B cell (primary cell): Measurements from ENCODE around the gene MGST2. TPM values are rescaled to one million over a fixed set of nuclear protein-coding genes. Genes with fewer than 3 reads are reported as not detected.

Experiments used
- ATAC-seq: fragments of 200-7000 bp; cut with Tn5 transposase; one replicate; pipeline ENCODE4 v1.10.0; 2021; ENCODE audit warnings: low read depth, mild to moderate bottlenecking, moderate number of reproducible peaks, moderate library complexity
- CTCF ChIA-PET: fragments of 350-600 bp; sonication (Branson Sonifier 250); formaldehyde crosslinking; loops from one replicate; lab custom pipeline; 2021; ENCODE audit warnings: antibody characterized with exemption, inconsistent platforms; lab: Charles Lee
- POLR2A ChIA-PET: fragments of 350-600 bp; sonication (Branson Sonifier 250); formaldehyde crosslinking; loops from one replicate; lab custom pipeline; 2021; ENCODE audit warnings: antibody characterized with exemption; lab: Charles Lee
- DNase-seq: peaks from one replicate; pipeline ENCODE4 v3.0.0; 2013
- H2AFZ ChIP-seq: 2 replicates; pipeline ENCODE4 v1.6.1; 2012; ENCODE audit warnings: mild to moderate bottlenecking, low read depth, low read length; ENCODE audit not compliant: insufficient read depth, poor library complexity, severe bottlenecking
- H3K27ac ChIP-seq, 2 donors: 1 replicate in 1 of 2; 2 replicates in 1 of 2; pipeline ENCODE4 v1.5.1; 2012 to 2013; ENCODE audit warnings: low read length in 2 of 2, mild to moderate bottlenecking in 2 of 2, moderate library complexity in 1 of 2
- H3K27me3 ChIP-seq, 4 experiments: fragments of 200-600 bp in 1 of 4; sonication (generic) in 1 of 4; replicated peaks in 1 of 4; 1 replicate in 2 of 4; 2 replicates in 2 of 4; pipeline versions ENCODE4 v1.6.1 to v1.7.0; 2013 to 2016; ENCODE audit warnings: low read length in 3 of 4, mild to moderate bottlenecking in 2 of 4, mixed read lengths in 1 of 4, moderate library complexity in 1 of 4; ENCODE audit not compliant: insufficient read depth in 4 of 4, control insufficient read depth in 3 of 4; ENCODE audit errors: control extremely low read depth in 1 of 4
- H3K36me3 ChIP-seq, 2 experiments: replicated peaks in 1 of 2; 1 replicate in 1 of 2; 2 replicates in 1 of 2; pipeline versions ENCODE4 v1.6.1 to v1.7.1; 2013; ENCODE audit warnings: low read length in 1 of 2; ENCODE audit not compliant: insufficient read depth in 2 of 2, control insufficient read depth in 1 of 2; ENCODE audit errors: control extremely low read depth in 1 of 2, extremely low read depth in 1 of 2
- H3K4me1 ChIP-seq, 2 donors: fragments of 200-600 bp in 1 of 2; sonication (generic) in 1 of 2; 1 replicate in 1 of 2; 2 replicates in 1 of 2; pipeline versions ENCODE4 v1.5.1 to v1.6.1; 2013 to 2017; ENCODE audit warnings: low read length in 2 of 2; ENCODE audit not compliant: control insufficient read depth in 2 of 2, insufficient read depth in 2 of 2
- H3K4me2 ChIP-seq: replicated peaks from 2 replicates; pipeline ENCODE3; 2012; ENCODE audit warnings: mild to moderate bottlenecking, low read depth, low read length; ENCODE audit not compliant: poor library complexity, severe bottlenecking
- H3K4me3 ChIP-seq, 5 experiments: fragments of 200-600 bp in 1 of 5; sonication (generic) in 1 of 5; 1 replicate in 3 of 5; 2 replicates in 2 of 5; pipeline versions ENCODE4 v1.5.1 to v1.7.0; 2011 to 2016; ENCODE audit warnings: low read length in 4 of 5, mild to moderate bottlenecking in 4 of 5, low read depth in 2 of 5, control low read depth in 1 of 5, moderate library complexity in 1 of 5; ENCODE audit not compliant: insufficient read depth in 1 of 5; ENCODE audit errors: control extremely low read depth in 1 of 5, extremely low read depth in 1 of 5
- H3K79me2 ChIP-seq: fragments of 200-600 bp; sonication (generic); one replicate; pipeline ENCODE4 v1.6.0; 2016; ENCODE audit warnings: low read length; ENCODE audit not compliant: control insufficient read depth, insufficient read depth
- H3K9ac ChIP-seq: fragments of 200-600 bp; sonication (generic); 2 replicates; pipeline ENCODE4 v1.6.1; 2017; ENCODE audit warnings: mild to moderate bottlenecking, low read length, moderate library complexity
- H3K9me3 ChIP-seq, 3 donors: one replicate each; pipeline versions ENCODE4 v1.6.1 to v1.7.1; 2013; ENCODE audit warnings: low read length in 2 of 3; ENCODE audit not compliant: control insufficient read depth in 2 of 3, insufficient read depth in 1 of 3; ENCODE audit errors: control extremely low read depth in 1 of 3
- H4K20me1 ChIP-seq: 2 replicates; pipeline ENCODE4 v1.6.0; 2012; ENCODE audit warnings: mild to moderate bottlenecking, low read length; ENCODE audit not compliant: insufficient read depth, control insufficient read depth, poor library complexity, severe bottlenecking
- H3K27ac Mint-ChIP-seq: one replicate; pipeline ENCODE4 v1.8.0; 2021; ENCODE audit warnings: mixed read lengths
- H3K27me3 Mint-ChIP-seq: one replicate; pipeline ENCODE4 v1.8.0; 2021; ENCODE audit warnings: mixed read lengths
- H3K4me1 Mint-ChIP-seq: one replicate; pipeline ENCODE4 v1.8.0; 2021; ENCODE audit warnings: mixed read lengths
- H3K4me3 Mint-ChIP-seq: one replicate; pipeline ENCODE4 v1.8.0; 2021; ENCODE audit warnings: mixed read lengths
- H3K9me3 Mint-ChIP-seq: one replicate; pipeline ENCODE4 v1.8.0; 2022; ENCODE audit warnings: mixed read lengths; ENCODE audit not compliant: insufficient read depth
- EZH2 ChIP-seq: IDR thresholded peaks from 2 replicates; pipeline ENCODE4 v1.6.1; 2012; ENCODE audit warnings: borderline replicate concordance, low read depth, mild to moderate bottlenecking, moderate library complexity, low read length; ENCODE audit not compliant: insufficient read depth, poor library complexity, severe bottlenecking
- WGBS: methylation state at CpG from one replicate; pipeline ENCODE4 v1.1.5; 2013; ENCODE audit warnings: missing lambda C conversion rate; ENCODE audit not compliant: insufficient coverage; 5-methylcytosine and 5-hydroxymethylcytosine counted together
- intact Hi-C: fragments of 100-400 bp; cut with micrococcal nuclease; formaldehyde crosslinking; loops from one replicate; pipeline ENCODE4 v1.10.0; 2022
- polyA plus RNA-seq: library from polyadenylated mRNA; depleted of rRNA; stranded (reverse); fragments of >200 nt; gene quantifications from 2 replicates; pipeline ENCODE4 v1.2.3, GENCODE V29; 2012
- total RNA-seq, 2 donors: library from RNA; stranded (reverse); fragments of 120-200 nt in 1 of 2; gene quantifications; 1 replicate in 1 of 2; 2 replicates in 1 of 2; pipeline versions ENCODE4 v1.2.3 to v1.2.4, GENCODE V29; 2013 to 2022
- TF ChIP-seq, protein P1 (sequence below): fragments of 200-600 bp; IDR thresholded peaks from one replicate; pipeline ENCODE4 v1.8.0; 2022; ENCODE audit warnings: antibody characterized with exemption, mild to moderate bottlenecking

Gene MGST2
- total and polyA plus RNA-seq, 2 donors (not counting 1 experiment from before 2014, with no cell fraction given): 0.81 to 3.4 TPM

DNA sequence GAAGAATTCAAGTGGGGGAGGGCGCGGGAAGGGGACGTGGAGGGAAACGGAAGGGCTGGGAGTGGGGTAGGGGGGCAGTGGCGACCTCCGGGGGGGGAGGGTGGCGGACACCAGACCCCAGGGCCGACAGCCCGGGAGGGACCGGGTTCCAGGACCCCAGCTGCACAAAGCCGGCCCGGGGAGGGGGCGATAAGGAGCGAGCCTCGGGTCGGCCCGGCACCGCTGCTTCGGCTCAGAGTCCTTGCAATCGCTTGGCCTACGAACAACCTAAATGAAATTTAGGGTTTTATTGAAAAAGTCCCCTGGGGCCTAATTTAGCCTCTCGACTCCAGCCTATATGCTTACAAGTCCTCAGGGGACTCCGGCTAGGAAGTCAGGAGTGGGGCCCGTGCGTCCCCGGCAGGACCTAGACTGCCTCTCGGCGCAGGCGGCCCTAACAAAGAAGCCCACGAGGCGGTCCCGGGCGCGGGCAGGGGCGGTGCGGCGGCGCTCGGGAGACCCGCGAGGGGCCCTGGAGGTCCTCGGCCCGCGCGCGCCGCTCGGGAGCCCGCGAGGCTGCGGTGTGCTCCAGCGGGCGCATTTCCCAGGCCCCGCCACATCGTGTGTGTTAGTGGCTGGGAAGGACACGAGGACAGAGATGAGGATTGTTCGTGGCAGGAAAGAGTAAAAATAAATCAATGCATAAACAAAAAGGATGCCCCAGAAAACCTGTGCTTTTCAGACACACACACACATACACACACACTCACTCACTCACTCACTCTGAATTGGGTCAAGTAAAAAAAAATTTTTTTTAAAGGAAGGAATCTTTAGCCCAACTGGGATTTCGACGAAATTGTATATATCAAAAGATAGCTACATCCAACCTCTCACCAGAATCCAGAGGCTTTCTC is 70.0 kb downstream of the MGST2 start:
- Histone ChIP-seq H3K27me3 (peaks cover 0 to 27% (median 19%) of the 10 kb centered on the region in 4 experiments), H3K4me3 (peak overlapping the region; percentile 33 to 78 (median 51)), H3K36me3 (no peaks in the 10 kb centered on the region), H3K79me2 (no peaks in the 10 kb centered on the region), H4K20me1 (no peaks in the 10 kb centered on the region), H3K9ac (peak overlapping the region; percentile 64), H3K4me2 (peak overlapping the region; percentile 79), H3K27ac (peak overlapping the region in 1 of 2 donors; percentile 48), H3K4me1 (peaks cover 17 to 23% of the 10 kb centered on the region in 2 donors), H3K9me3 (no peaks in the 10 kb centered on the region), H2AFZ (peak overlapping the region; percentile 53)
- H3K4me3 Mint-ChIP-seq: peak overlapping the region; percentile 86
- WGBS: 3% methylated on average over 47 of the region's 59 CpGs
- ChIA-PET POLR2A (no interaction called here), CTCF (interaction anchor here (1.2 to 4.4 kb wide), 5 partner anchors 28 to 518 kb away, joined by 3 to 51 read pairs (median 6); no protein-coding TSS in a partner anchor)
- no peak overlapping the region for H3K27ac Mint-ChIP-seq
- peaks cover 35% of the 10 kb centered on the region for H3K27me3 Mint-ChIP-seq
- H3K4me1 Mint-ChIP-seq: peaks cover 17% of the 10 kb centered on the region
- DNase-seq (peak; percentile 62), ATAC-seq (peak; percentile 13)
- intact Hi-C loops: loop anchor here (1.0 to 2.0 kb wide), 2 partner anchors 278 to 415 kb away; no protein-coding TSS in a partner anchor
- H3K9me3 Mint-ChIP-seq: no peaks in the 10 kb centered on the region
- TF ChIP-seq, protein P1, sequence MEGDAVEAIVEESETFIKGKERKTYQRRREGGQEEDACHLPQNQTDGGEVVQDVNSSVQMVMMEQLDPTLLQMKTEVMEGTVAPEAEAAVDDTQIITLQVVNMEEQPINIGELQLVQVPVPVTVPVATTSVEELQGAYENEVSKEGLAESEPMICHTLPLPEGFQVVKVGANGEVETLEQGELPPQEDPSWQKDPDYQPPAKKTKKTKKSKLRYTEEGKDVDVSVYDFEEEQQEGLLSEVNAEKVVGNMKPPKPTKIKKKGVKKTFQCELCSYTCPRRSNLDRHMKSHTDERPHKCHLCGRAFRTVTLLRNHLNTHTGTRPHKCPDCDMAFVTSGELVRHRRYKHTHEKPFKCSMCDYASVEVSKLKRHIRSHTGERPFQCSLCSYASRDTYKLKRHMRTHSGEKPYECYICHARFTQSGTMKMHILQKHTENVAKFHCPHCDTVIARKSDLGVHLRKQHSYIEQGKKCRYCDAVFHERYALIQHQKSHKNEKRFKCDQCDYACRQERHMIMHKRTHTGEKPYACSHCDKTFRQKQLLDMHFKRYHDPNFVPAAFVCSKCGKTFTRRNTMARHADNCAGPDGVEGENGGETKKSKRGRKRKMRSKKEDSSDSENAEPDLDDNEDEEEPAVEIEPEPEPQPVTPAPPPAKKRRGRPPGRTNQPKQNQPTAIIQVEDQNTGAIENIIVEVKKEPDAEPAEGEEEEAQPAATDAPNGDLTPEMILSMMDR: no peak
- TF ChIP-seq EZH2: no peak

DNA sequence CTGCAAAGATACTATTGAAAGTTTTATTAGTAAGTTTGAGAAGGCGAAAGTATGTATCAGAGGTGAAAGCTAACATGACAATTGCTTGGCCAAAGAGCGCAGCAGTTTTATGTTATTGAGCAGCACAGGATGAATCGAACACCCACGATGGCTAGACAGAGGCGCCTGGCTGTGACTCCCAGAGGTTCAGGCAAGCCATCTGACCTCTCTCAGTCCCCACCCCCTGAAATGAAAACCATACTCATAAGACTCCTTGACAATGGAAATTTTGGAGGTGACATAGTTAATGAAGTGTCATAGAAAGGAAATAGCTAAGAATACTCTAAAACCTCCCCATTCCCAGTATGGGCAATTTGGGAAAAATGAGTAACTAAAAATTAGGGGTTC is 70.6 kb downstream of the MGST2 start:
- Histone ChIP-seq H3K9me3 (no peaks in the 10 kb centered on the region), H3K4me1 (peaks cover 17 to 23% of the 10 kb centered on the region in 2 donors), H3K4me3 (no peak overlapping the region), H3K27me3 (peaks cover 0 to 27% (median 19%) of the 10 kb centered on the region in 4 experiments), H3K27ac (no peak overlapping the region), H3K9ac (no peak overlapping the region), H3K36me3 (no peaks in the 10 kb centered on the region), H2AFZ (no peak overlapping the region), H3K79me2 (no peaks in the 10 kb centered on the region), H3K4me2 (peak overlapping the region; percentile 79), H4K20me1 (no peaks in the 10 kb centered on the region)
- POLR2A ChIA-PET: no interaction called here
- Mint-ChIP-seq H3K27ac (no peak overlapping the region), H3K9me3 (no peaks in the 10 kb centered on the region), H3K4me1 (peaks cover 17% of the 10 kb centered on the region), H3K27me3 (peaks cover 35% of the 10 kb centered on the region), H3K4me3 (peak overlapping the region; percentile 86)
- intact Hi-C loops: no loop called here
- CTCF ChIA-PET: interaction anchor here (1.2 to 2.0 kb wide), 2 partner anchors 276 to 517 kb away, joined by 5 to 7 read pairs; no protein-coding TSS in a partner anchor
- DNase-seq: peak; percentile 11
- no peak for TF ChIP-seq EZH2
- TF ChIP-seq, protein P1: no peak
- WGBS: 92% methylated on average over 2 of the region's 5 CpGs
- no peak for ATAC-seq
